ENCODE data around the gene GRM7.

- TF ChIP-seq CTCF (conservative IDR thresholded peaks at IDR 0.05 in 1 of 2, IDR thresholded peaks at IDR 0.05 in 1 of 2; ENCODE audit: extremely low read depth in 1 of 2, insufficient read depth in 1 of 2, low read depth in 1 of 2, low read length in 2 of 2) (no peak), EZH2 (IDR thresholded peaks at IDR 0.05; ENCODE audit: borderline replicate concordance, low read length) (no peak)
These were observed 586.4 kb downstream of the GRM7 start for GRCh38 chr3:7447197-7447769.

Measured in mammary epithelial cell (primary cell).